Stimulated activated CD8-positive, alpha-beta memory T cell treated with anti-CD3 and anti-CD28 coated beads, Interleukin-4, amount 100 ng/mL, for 1 hour (primary cell): ENCODE measurements around the gene RBMS1.

ENCODE experiments used
- DNase-seq, 2 donors: peaks; one replicate each; pipeline ENCODE4 v3.0.0-alpha.2; 2020; ENCODE audit warnings: low read depth in 2 of 2, low spot score in 1 of 2

Gene RBMS1

GRCh38 chr2:160229591-160229990 is 264.0 kb downstream of the RBMS1 start:
- no peak for DNase-seq

- no peak for DNase-seq
Measured at GRCh38 chr2:160228141-160228917, 265.3 kb downstream of the RBMS1 start.

GRCh38 chr2:160227293-160227915 is 266.2 kb downstream of the RBMS1 start:
- no peak for DNase-seq

GRCh38 chr2:160226367-160226766 is 267.2 kb downstream of the RBMS1 start:
- no peak for DNase-seq

GRCh38 chr2:160225722-160226121 is 267.9 kb downstream of the RBMS1 start:
- DNase-seq: no peak

GRCh38 chr2:160224507-160224906 is 269.1 kb downstream of the RBMS1 start:
- DNase-seq: no peak

GRCh38 chr2:160224060-160224459 is 269.5 kb downstream of the RBMS1 start:
- DNase-seq: no peak

GRCh38 chr2:160223560-160223959 is 270.0 kb downstream of the RBMS1 start:
- no peak for DNase-seq

- DNase-seq: no peak
Measured at GRCh38 chr2:160222546-160223283, 270.9 kb downstream of the RBMS1 start.
